GM13976 (cell line): ENCODE results near the gene CFH.
"Not testable (repeated sequence)": the region's sequence is repeated elsewhere in the genome, so short reads cannot be mapped to it uniquely, and the experiment has no call there.

Experiments
- DNase-seq: peaks from one replicate; pipeline ENCODE4 v3.0.0; 2012; ENCODE audit warnings: low spot score
- CTCF ChIP-seq: IDR thresholded peaks from 2 replicates; pipeline ENCODE4 v1.5.1; 2012; ENCODE audit warnings: borderline replicate concordance, mild to moderate bottlenecking; ENCODE audit not compliant: insufficient read depth; ENCODE audit errors: extremely low read depth, missing control alignments, control extremely low read depth
- in situ Hi-C: fragments of 300-500 bp; cut with MboI; formaldehyde crosslinking; loops from one replicate; pipeline ENCODE4 v1.12.0; 2022; ENCODE audit warnings: low sequenced_read_pairs, mixed read lengths, inconsistent platforms; ENCODE audit not compliant: unreplicated experiment

Gene CFH

DNA sequence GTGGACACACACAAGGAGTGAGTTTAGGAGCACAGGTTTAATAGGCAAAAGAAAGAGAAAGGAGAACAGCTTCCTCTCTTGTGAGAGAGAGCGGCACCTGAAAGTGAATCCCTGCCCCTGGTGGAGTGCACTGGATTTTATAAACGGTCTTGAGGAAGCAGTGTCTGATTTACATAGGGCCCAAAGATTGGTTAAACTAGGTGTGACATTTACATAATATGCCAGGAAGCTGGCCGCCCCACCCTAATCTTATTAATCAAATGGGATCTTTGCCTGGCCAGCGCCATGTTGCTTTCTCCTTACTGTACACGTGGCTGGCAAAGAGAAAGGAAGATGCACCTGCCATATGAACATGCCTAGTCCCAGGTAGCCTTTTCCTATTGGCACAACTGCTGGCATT lies 38.7 kb downstream of the CFH start:
- DNase-seq = no peak
- in situ Hi-C loops = no loop called here
- no peak for TF ChIP-seq CTCF

- DNase-seq = no peak
- in situ Hi-C loops = no loop called here
- no peak for TF ChIP-seq CTCF
Observed at GRCh38 chr1:196698993-196699392, 47.1 kb downstream of the CFH start.

GRCh38 chr1:196701144-196701543 lies 49.3 kb downstream of the CFH start:
- TF ChIP-seq CTCF = no peak
- in situ Hi-C loops = no loop called here
- no peak for DNase-seq

DNA sequence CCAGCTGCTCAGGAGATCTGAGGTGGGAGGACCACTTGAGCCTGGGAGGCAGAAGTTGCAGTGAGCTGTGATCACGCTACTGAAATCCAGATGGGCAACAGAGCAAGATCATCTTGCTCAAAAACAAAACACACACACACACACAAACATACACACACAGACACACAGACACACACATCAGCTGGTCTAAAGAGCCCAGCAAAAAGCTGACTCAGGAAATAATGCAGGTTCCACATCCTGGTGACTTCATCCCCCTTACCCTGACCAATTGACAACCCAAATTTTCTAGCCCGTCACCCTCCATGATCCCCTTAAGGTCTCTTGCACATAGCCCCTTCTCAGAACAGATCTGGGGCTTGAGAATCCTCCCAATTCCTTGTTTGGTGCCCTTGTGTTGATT lies 58.0 kb downstream of the CFH start:
- DNase-seq, in situ Hi-C loops: not testable (repeated sequence)

DNA sequence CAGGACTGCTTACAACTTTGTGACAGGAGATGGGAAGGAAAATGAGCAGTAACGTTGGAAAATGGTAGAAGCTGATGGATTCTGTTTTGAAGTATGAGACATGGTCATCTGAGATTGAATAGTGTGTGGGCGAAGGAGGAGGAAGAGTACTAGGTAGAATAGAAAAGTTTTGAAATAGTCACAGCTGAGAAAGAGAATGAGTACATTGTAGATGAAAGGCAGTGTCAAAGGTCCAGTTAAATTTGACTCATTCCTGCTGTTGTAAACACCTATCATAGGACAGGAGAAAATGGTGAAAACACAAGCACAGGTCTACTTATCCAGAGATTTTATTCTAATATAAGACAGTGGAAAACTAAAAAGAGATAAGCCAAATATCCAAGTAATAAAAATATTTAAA lies 66.0 kb downstream of the CFH start:
- TF ChIP-seq CTCF = no peak
- DNase-seq = no peak
- in situ Hi-C loops = no loop called here

- DNase-seq = peak; percentile 6
- in situ Hi-C loops = no loop called here
- TF ChIP-seq CTCF = peak; percentile 72
Observed at GRCh38 chr1:196723325-196724185, 71.7 kb downstream of the CFH start.

GRCh38 chr1:196732526-196732925 lies 80.7 kb downstream of the CFH start:
- no peak for DNase-seq
- in situ Hi-C loops = no loop called here
- no peak for TF ChIP-seq CTCF
